Nephron progenitor cell (in vitro differentiated cells): Measurements from ENCODE around the gene MEIOB.

Experiments used
- DNase-seq: peaks from one replicate; pipeline ENCODE4 v3.0.0; 2021
- H3K27ac Mint-ChIP-seq: 2 replicates; pipeline ENCODE4 v1.8.0; 2021; ENCODE audit warnings: mild to moderate bottlenecking, moderate library complexity, mixed read lengths
- H3K27me3 Mint-ChIP-seq: 2 replicates; pipeline ENCODE4 v1.8.0; 2021; ENCODE audit warnings: mild to moderate bottlenecking, low read depth, mixed read lengths; ENCODE audit not compliant: poor library complexity
- H3K36me3 Mint-ChIP-seq: 2 replicates; pipeline ENCODE4 v1.8.0; 2021; ENCODE audit warnings: low read depth, mixed read lengths
- H3K4me1 Mint-ChIP-seq: 2 replicates; pipeline ENCODE4 v1.8.0; 2021; ENCODE audit warnings: mixed read lengths
- H3K4me3 Mint-ChIP-seq: 2 replicates; pipeline ENCODE4 v1.8.0; 2021; ENCODE audit warnings: mild to moderate bottlenecking, moderate library complexity, mixed read lengths
- H3K9me3 Mint-ChIP-seq: 2 replicates; pipeline ENCODE4 v1.8.0; 2021; ENCODE audit warnings: mild to moderate bottlenecking, moderate library complexity, mixed read lengths
- CTCF ChIP-seq: fragments of 200-600 bp; sonication (generic); IDR thresholded peaks from 2 replicates; pipeline ENCODE4 v1.5.0; 2021; ENCODE audit warnings: antibody characterized with exemption

MEIOB gene

GRCh38 chr16:1789643-1790045, 82.3 kb downstream of the MEIOB start:
- Mint-ChIP-seq H3K36me3 (no peaks in the 10 kb centered on the region), H3K4me3 (no peak overlapping the region), H3K27ac (no peak overlapping the region), H3K9me3 (no peaks in the 10 kb centered on the region), H3K27me3 (no peaks in the 10 kb centered on the region), H3K4me1 (peaks cover 5% of the 10 kb centered on the region)
- DNase-seq, result peak; percentile 3
- TF ChIP-seq CTCF, result no peak

GRCh38 chr16:1788708-1789100, 83.3 kb downstream of the MEIOB start:
- Mint-ChIP-seq H3K36me3 (no peaks in the 10 kb centered on the region), H3K27me3 (no peaks in the 10 kb centered on the region), H3K27ac (peak overlapping the region; percentile 89), H3K4me1 (peaks cover 10% of the 10 kb centered on the region), H3K4me3 (no peak overlapping the region), H3K9me3 (no peaks in the 10 kb centered on the region)
- no peak for DNase-seq
- no peak for TF ChIP-seq CTCF

- no peaks in the 10 kb centered on the region for H3K9me3 Mint-ChIP-seq
- H3K27ac Mint-ChIP-seq, result no peak overlapping the region
- DNase-seq, result peak; percentile 3
- H3K27me3 Mint-ChIP-seq, result no peaks in the 10 kb centered on the region
- TF ChIP-seq CTCF, result no peak
- peaks cover 15% of the 10 kb centered on the region for H3K4me1 Mint-ChIP-seq
- peaks cover 3% of the 10 kb centered on the region for H3K36me3 Mint-ChIP-seq
- H3K4me3 Mint-ChIP-seq, result no peak overlapping the region
These were observed 83.8 kb downstream of the MEIOB start for GRCh38 chr16:1788095-1788707.

GRCh38 chr16:1787322-1788094, 84.5 kb downstream of the MEIOB start:
- peaks cover 16% of the 10 kb centered on the region for H3K4me1 Mint-ChIP-seq
- H3K4me3 Mint-ChIP-seq, result no peak overlapping the region
- DNase-seq, result peak; percentile 3
- H3K27ac Mint-ChIP-seq, result no peak overlapping the region
- TF ChIP-seq CTCF, result no peak
- no peaks in the 10 kb centered on the region for H3K27me3 Mint-ChIP-seq
- H3K9me3 Mint-ChIP-seq, result no peaks in the 10 kb centered on the region
- H3K36me3 Mint-ChIP-seq, result peaks cover 4% of the 10 kb centered on the region

GRCh38 chr16:1787056-1787321, 85.0 kb downstream of the MEIOB start:
- Mint-ChIP-seq H3K4me3 (no peak overlapping the region), H3K27me3 (no peaks in the 10 kb centered on the region), H3K27ac (no peak overlapping the region), H3K4me1 (peaks cover 16% of the 10 kb centered on the region), H3K36me3 (peaks cover 4% of the 10 kb centered on the region), H3K9me3 (no peaks in the 10 kb centered on the region)
- TF ChIP-seq CTCF, result no peak
- no peak for DNase-seq
